CD4-positive, alpha-beta T cell treated with Interleukin-17A for 4 hours (primary cell): Measurements from ENCODE around the gene GATC.
"Not testable (repeated sequence)": the region's sequence is repeated elsewhere in the genome, so short reads cannot be mapped to it uniquely, and the experiment has no call there.

Experiments used
- DNase-seq: peaks from one replicate; pipeline ENCODE4 v3.0.0-alpha.2; 2020; ENCODE audit warnings: mixed read lengths

Gene GATC

GRCh38 chr12:120470150-120470784 lies 24.0 kb downstream of the GATC start:
- no peak for DNase-seq

- DNase-seq, result no peak
These were observed 26.3 kb downstream of the GATC start for GRCh38 chr12:120472521-120472920.

- DNase-seq, result no peak
These were observed 27.8 kb downstream of the GATC start for GRCh38 chr12:120473807-120474615.

GRCh38 chr12:120474616-120474960 lies 28.3 kb downstream of the GATC start:
- no peak for DNase-seq

DNA sequence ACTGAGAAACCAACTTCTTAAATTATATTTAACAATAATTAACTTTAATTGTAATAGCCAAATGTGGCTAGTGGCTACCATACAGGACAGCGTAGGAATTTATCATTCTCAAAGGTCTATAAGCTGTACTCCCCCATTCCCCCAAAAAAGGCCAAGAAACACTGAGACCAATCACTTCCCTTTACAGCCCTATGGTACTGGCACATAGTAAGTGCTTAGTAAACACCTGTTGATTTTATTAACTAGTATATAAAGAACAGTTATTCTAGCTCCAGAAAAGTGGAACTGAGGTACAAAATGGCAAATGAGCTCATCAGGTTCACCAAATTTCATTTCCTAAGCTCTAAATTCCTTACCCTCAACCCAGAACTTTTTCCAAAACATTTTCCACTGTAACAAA lies 29.4 kb downstream of the GATC start:
- no peak for DNase-seq

GRCh38 chr12:120479458-120479857 lies 33.2 kb downstream of the GATC start:
- DNase-seq, result no peak

DNA sequence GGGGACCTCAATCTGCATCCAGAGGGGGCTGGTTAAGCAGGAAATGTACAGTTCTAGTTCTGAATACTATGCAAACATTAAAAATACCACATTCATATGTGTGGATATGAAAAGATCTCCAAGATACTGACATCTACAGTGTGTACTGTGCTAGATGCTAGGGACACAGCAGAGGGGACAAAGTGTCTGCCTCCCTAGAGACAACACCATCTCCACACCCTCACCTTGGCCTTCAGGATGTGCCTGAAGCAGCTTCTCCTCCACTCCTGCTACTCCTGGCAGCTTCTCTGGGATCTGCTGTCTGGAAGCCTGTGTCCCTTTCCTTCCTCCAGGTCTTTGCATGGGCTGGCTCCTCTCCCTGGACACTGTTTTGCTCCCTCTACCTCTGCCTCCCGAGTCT lies 34.0 kb downstream of the GATC start:
- no peak for DNase-seq

- no peak for DNase-seq
These were observed 35.0 kb downstream of the GATC start for GRCh38 chr12:120481022-120481767.

GRCh38 chr12:120483621-120484020 lies 37.4 kb downstream of the GATC start:
- DNase-seq, result no peak

GRCh38 chr12:120485961-120486881 lies 40.0 kb downstream of the GATC start:
- no peak for DNase-seq

- DNase-seq, result not testable (repeated sequence)
These were observed 41.3 kb downstream of the GATC start for GRCh38 chr12:120487552-120487951.

GRCh38 chr12:120488057-120488640 lies 41.9 kb downstream of the GATC start:
- DNase-seq, result no peak

DNA sequence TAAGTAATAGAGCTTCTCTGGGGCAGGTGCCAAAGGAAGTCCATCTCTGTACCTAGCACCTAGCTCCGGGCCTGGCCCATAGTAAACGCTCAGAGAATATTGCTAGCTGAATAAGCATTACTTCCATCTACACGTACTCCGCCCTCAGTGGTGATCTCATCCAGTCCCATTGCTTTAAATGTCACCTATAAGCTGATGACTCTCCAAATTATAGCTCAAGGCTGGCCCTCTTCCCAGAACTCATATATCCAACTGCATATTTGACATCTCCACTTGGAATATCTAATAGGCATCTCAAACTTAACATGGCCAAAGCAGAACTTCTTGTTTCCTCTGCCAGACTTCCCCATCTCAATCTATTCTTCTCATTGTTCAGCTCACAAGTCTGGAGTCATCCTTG lies 42.8 kb downstream of the GATC start:
- no peak for DNase-seq

- no peak for DNase-seq
These were observed 44.1 kb downstream of the GATC start for GRCh38 chr12:120490325-120490724.

DNA sequence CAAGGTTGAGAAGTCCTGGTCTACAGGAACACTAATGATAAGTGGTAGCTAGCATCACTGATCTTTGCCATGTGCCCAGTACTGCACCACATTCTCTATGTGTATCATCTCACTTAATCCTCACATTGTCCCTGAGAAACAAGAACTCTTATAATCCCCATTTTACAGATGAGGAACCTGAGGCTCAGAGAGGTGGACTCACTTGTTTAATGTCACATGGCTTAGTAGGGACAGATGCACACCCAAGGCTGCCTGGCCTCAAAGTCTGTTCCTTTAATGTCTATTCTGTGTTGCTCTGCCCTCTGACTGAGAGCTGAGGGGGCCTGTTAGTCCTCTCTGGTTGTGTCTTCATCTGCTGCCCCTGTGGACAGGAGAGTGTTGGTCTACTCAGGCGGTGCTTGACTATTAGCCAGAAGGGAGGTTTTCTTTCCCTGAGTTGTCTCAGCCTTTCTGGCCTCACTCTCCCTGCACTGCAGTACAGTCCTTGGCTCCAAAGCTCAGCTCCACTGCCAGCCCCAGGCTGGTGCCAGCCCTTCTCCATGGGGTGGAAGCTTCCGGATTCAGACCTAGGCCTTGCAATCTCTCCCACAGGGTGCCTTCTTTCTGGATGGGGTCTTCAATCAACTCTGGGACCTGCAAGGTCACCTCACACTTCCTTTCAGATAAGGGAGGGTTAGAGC lies 44.7 kb downstream of the GATC start:
- DNase-seq, result no peak

DNA sequence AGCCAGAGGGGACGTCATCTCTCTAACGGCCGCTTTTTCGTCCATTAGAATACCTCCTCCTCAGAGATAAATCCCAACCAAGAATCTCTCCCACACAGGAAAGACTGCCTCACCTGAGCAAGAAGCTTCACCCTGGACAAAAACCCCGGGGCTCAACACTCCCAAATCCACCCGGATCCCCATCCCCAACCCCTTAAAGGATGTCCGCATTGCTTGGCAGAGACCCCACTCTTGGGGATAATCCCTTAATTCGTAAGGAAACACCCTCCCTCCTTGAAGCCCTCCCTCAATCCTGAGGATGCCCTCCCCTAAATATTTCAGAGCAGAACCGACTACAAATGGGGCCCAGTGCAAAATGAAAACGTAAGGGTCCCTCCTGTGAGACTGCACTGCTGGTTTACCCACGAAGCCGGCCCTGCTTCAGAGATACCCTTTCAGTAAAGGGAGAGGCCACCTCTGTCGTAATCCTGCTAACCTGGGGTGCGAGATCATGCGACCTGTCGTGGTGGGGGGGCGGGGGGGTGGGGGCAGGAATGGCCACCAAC lies 49.0 kb downstream of the GATC start:
- no peak for DNase-seq

DNA sequence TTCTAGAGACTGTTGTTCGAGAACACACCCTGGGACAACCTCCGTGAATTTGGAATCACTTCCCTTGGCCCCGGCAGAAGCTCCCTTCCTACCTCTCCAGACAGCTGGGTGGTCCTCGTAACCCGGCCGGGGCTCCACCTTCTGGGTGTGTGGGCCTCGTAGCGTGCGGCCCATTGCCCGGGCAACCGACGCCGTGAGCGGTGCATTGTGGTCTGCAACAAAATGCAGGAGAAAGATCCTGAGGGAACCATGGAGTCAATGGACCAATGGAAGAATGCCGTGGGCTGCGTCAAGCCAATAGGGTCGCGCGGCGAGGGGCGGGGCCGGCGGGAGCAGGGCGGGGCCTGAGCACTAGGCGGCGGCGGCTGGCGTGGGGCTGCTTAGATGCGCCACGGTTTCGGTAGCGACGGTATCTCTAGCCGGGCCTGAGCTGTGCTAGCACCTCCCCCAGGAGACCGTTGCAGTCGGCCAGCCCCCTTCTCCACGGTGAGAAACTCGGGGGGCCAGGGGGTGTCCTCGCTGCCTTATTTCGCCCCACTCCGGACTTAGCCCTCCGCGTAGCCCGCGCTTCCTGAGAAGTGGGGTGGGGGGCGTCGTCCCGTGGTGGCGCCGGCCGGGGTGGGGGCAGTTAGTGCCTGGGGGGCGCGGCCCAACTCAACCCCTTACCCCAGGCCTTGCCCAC lies 49.6 kb downstream of the GATC start, which contains the start of gene DYNLL1:
Gene DYNLL1, plus strand, starts transcription at position 383 of the 682 bp plus-strand sequence. CDS start 309 bp downstream, outside the sequence.
- peak; percentile 98 for DNase-seq

DNA sequence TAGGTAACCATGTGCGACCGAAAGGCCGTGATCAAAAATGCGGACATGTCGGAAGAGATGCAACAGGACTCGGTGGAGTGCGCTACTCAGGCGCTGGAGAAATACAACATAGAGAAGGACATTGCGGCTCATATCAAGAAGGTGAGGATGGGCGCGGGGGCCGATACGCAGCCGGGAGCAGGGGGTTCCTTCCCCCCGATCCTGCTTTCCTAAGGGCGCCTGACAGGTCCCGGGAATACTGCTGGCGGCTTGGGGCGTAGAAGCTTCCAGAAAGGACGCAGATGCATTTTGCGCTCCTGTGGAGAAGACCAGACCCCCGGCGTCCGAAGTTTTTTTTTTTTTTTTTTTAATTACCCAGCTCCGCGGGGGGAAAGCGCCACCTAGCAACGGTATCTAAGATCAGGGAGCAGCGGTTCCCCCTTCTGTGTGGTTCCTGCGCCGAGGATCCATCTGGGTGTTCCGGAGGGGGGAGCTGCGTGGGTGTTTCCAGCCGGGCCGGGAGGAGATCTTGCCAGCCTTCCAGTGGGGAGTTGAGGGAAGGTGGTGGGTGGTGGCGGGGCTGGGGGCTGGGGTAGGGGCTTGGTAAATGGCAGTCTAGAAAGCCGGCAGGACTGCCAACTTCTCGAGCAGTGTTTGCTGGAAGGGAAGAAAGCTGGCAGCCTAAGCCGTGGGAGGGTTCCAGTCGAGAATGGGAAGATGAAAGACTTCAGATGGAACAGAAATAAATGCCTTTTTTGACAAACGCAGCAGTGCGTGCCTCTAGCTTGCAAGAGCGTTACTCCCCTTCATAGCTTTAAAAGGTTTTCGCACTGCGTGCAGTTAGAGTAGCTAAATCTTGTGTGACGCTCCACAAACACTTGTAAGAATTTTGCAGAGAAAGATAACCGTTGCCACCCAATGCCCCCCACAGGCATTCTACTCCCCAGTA lies 50.4 kb downstream of the GATC start:
- DNase-seq, result peak; percentile 68

- DNase-seq, result no peak
These were observed 51.4 kb downstream of the GATC start for GRCh38 chr12:120497524-120498150.
